DOHH2 (cell line): ENCODE data around the gene CCDC80.

Source experiments
- CTCF ChIP-seq: fragments of 200-600 bp; sonication (generic); IDR thresholded peaks from one replicate; pipeline ENCODE4 v1.5.1; 2014; ENCODE audit warnings: antibody characterized with exemption, mild to moderate bottlenecking, low read depth, low read length; ENCODE audit not compliant: poor library complexity, severe bottlenecking
- EZH2phosphoT487 ChIP-seq: fragments of 200-600 bp; sonication (generic); IDR thresholded peaks from 2 replicates; pipeline ENCODE4 v1.6.1; 2017; ENCODE audit warnings: borderline replicate concordance, mild to moderate bottlenecking, antibody characterized with exemption, low read length, moderate library complexity, mixed read lengths

GRCh38 chr3:112675349-112675748 is 34.4 kb upstream of the CCDC80 start:
- TF ChIP-seq CTCF (no peak), EZH2phosphoT487 (no peak)
